ENCODE results near the gene ELAVL1.

ELAVL1 gene

GRCh38 chr19:7908742-7909461 is 96.5 kb downstream of the ELAVL1 start:
- no peak for DNase-seq
